Panc1 (cell line): ENCODE data around the gene HOMER2.

Source experiments
- CTCF ChIP-seq: fragments of 450-650 bp; IDR thresholded peaks from 2 replicates; pipeline ENCODE4 v1.5.1; 2017; ENCODE audit warnings: mild to moderate bottlenecking
- POLR2AphosphoS5 ChIP-seq: IDR thresholded peaks from 2 replicates; pipeline ENCODE4 v1.6.1; 2012; ENCODE audit warnings: mild to moderate bottlenecking, low read depth, low read length, moderate library complexity
- REST ChIP-seq, 2 experiments: IDR thresholded peaks; 2 replicates each; pipeline ENCODE4 v1.6.1; 2011 to 2012; ENCODE audit warnings: low read depth in 2 of 2, control low read depth in 1 of 2, low read length in 1 of 2, mild to moderate bottlenecking in 1 of 2, moderate library complexity in 1 of 2; ENCODE audit not compliant: insufficient read depth in 1 of 2
- SIN3A ChIP-seq: IDR thresholded peaks from 2 replicates; pipeline ENCODE4 v1.6.1; 2012; ENCODE audit warnings: low read depth, mild to moderate bottlenecking, low read length, moderate library complexity, borderline replicate concordance; ENCODE audit not compliant: insufficient read depth
- TCF7L2 ChIP-seq: IDR thresholded peaks from 2 replicates; pipeline ENCODE4 v1.6.1; 2011; ENCODE audit warnings: mild to moderate bottlenecking, low read depth, low read length, inconsistent platforms

GRCh38 chr15:82890995-82891390, 61.5 kb downstream of the HOMER2 start:
- TF ChIP-seq CTCF = no peak
- TF ChIP-seq SIN3A = no peak
- TF ChIP-seq POLR2AphosphoS5 = no peak
- no peak for TF ChIP-seq REST (IDR thresholded peaks at IDR 0.05; ENCODE audit: insufficient read depth in 1 of 2, low read depth in 2 of 2, low read length in 1 of 2)
- no peak for TF ChIP-seq TCF7L2
